ENCODE measurements around the gene TADA2B.

TADA2B gene

GRCh38 chr4:7059662-7060061 is 16.5 kb downstream of the TADA2B start:
- TF ChIP-seq EZH2phosphoT487 (IDR thresholded peaks at IDR 0.05; ENCODE audit: borderline replicate concordance) (no peak), CTCF (conservative IDR thresholded peaks at IDR 0.05; ENCODE audit: low read length) (no peak)

GRCh38 chr4:7060346-7061150 is 17.4 kb downstream of the TADA2B start:
- peaks cover 53% of the 10 kb centered on the region for H3K36me3 ChIP-seq (ENCODE audit: insufficient read depth, low read length)

More at GRCh38 chr4:7059662-7060061, 16.5 kb downstream of the TADA2B start:
- Histone ChIP-seq H3K9ac (ENCODE audit: low read depth, low read length, poor library complexity, severe bottlenecking) (no peak overlapping the region), H3K9me3 (ENCODE audit: insufficient read depth, low read depth, low read length) (no peaks in the 10 kb centered on the region), H3K27me3 (ENCODE audit: insufficient read depth, low read length, poor library complexity, severe bottlenecking) (no peaks in the 10 kb centered on the region), H3K36me3 (ENCODE audit: insufficient read depth, low read length) (peaks cover 61% of the 10 kb centered on the region), H3K9me2 (replicated peaks; ENCODE audit: low read depth, low read length) (no peaks in the 10 kb centered on the region), H3K4me1 (ENCODE audit: insufficient read depth, low read length, poor library complexity, severe bottlenecking) (no peaks in the 10 kb centered on the region), H3K4me2 (ENCODE audit: low read depth, low read length, poor library complexity, severe bottlenecking) (no peak overlapping the region), H3F3A (ENCODE audit: low read depth) (0 out of 2 replicates have a peak, but pooled peaks cover 3% of the 10 kb centered on the region), H4K20me1 (ENCODE audit: insufficient read depth, low read length, poor library complexity, severe bottlenecking) (peaks cover 41% of the 10 kb centered on the region), H3K4me3 (ENCODE audit: low read length, poor library complexity, severe bottlenecking) (no peak overlapping the region), H3K79me2 (ENCODE audit: insufficient read depth, low read length) (peaks cover 2% of the 10 kb centered on the region), H2AFZ (ENCODE audit: low read length) (no peak overlapping the region)

GRCh38 chr4:7061815-7062214 is 18.6 kb downstream of the TADA2B start:
- Histone ChIP-seq H3K36me3 (ENCODE audit: insufficient read depth, low read length) (peaks cover 44% of the 10 kb centered on the region), H3K4me2 (ENCODE audit: low read depth, low read length, poor library complexity, severe bottlenecking) (no peak overlapping the region), H3K9me3 (ENCODE audit: insufficient read depth, low read depth, low read length) (no peaks in the 10 kb centered on the region), H3K9me2 (replicated peaks; ENCODE audit: low read depth, low read length) (no peaks in the 10 kb centered on the region), H4K20me1 (ENCODE audit: insufficient read depth, low read length, poor library complexity, severe bottlenecking) (peaks cover 46% of the 10 kb centered on the region), H3K4me3 (ENCODE audit: low read length, poor library complexity, severe bottlenecking) (no peak overlapping the region), H3K9ac (ENCODE audit: low read depth, low read length, poor library complexity, severe bottlenecking) (no peak overlapping the region), H3K79me2 (ENCODE audit: insufficient read depth, low read length) (peaks cover 24% of the 10 kb centered on the region), H3F3A (ENCODE audit: low read depth) (0 out of 2 replicates have a peak, but pooled peaks cover 3% of the 10 kb centered on the region), H3K27me3 (ENCODE audit: insufficient read depth, low read length, poor library complexity, severe bottlenecking) (no peaks in the 10 kb centered on the region), H3K4me1 (ENCODE audit: insufficient read depth, low read length, poor library complexity, severe bottlenecking) (peaks cover 14% of the 10 kb centered on the region), H2AFZ (ENCODE audit: low read length) (no peak overlapping the region)
- TF ChIP-seq CTCF (conservative IDR thresholded peaks at IDR 0.05; ENCODE audit: low read length): no peak
- no peak for TF ChIP-seq EZH2phosphoT487 (IDR thresholded peaks at IDR 0.05; ENCODE audit: borderline replicate concordance)

More at GRCh38 chr4:7060346-7061150, 17.4 kb downstream of the TADA2B start:
- no peaks in the 10 kb centered on the region for H3K9me2 ChIP-seq (replicated peaks; ENCODE audit: low read depth, low read length)
- TF ChIP-seq EZH2phosphoT487 (IDR thresholded peaks at IDR 0.05; ENCODE audit: borderline replicate concordance) (no peak), CTCF (conservative IDR thresholded peaks at IDR 0.05; ENCODE audit: low read length) (no peak)
- H3K4me2 ChIP-seq (ENCODE audit: low read depth, low read length, poor library complexity, severe bottlenecking): no peak overlapping the region
- H3K4me3 ChIP-seq (ENCODE audit: low read length, poor library complexity, severe bottlenecking): no peak overlapping the region
- no peak overlapping the region for H3K9ac ChIP-seq (ENCODE audit: low read depth, low read length, poor library complexity, severe bottlenecking)
- H3K4me1 ChIP-seq (ENCODE audit: insufficient read depth, low read length, poor library complexity, severe bottlenecking): peaks cover 6% of the 10 kb centered on the region
- no peak overlapping the region for H2AFZ ChIP-seq (ENCODE audit: low read length)
- 0 out of 2 replicates have a peak, but pooled peaks cover 3% of the 10 kb centered on the region for H3F3A ChIP-seq (ENCODE audit: low read depth)
- no peaks in the 10 kb centered on the region for H3K9me3 ChIP-seq (ENCODE audit: insufficient read depth, low read depth, low read length)
- peaks cover 11% of the 10 kb centered on the region for H3K79me2 ChIP-seq (ENCODE audit: insufficient read depth, low read length)
- peaks cover 41% of the 10 kb centered on the region for H4K20me1 ChIP-seq (ENCODE audit: insufficient read depth, low read length, poor library complexity, severe bottlenecking)
- H3K27me3 ChIP-seq (ENCODE audit: insufficient read depth, low read length, poor library complexity, severe bottlenecking): no peaks in the 10 kb centered on the region

Measured in Loucy (cell line).